GM13977 (cell line): ENCODE data around the gene CDADC1.

Experiments
- DNase-seq: peaks from one replicate; pipeline ENCODE4 v3.0.0; 2012; ENCODE audit warnings: low spot score
- CTCF ChIP-seq: IDR thresholded peaks from 2 replicates; pipeline ENCODE4 v1.5.1; 2012; ENCODE audit warnings: mild to moderate bottlenecking, control low read depth; ENCODE audit not compliant: insufficient read depth; ENCODE audit errors: extremely low read depth, missing control alignments
- in situ Hi-C: fragments of 300-500 bp; cut with MboI; formaldehyde crosslinking; loops from one replicate; pipeline ENCODE4 v1.12.0; 2022; ENCODE audit warnings: low sequenced_read_pairs, low pct_unique_long_range_greater_than_20kb, mixed read lengths, inconsistent platforms; ENCODE audit not compliant: unreplicated experiment

Gene CDADC1

GRCh38 chr13:49259586-49259985 is 11.9 kb downstream of the CDADC1 start:
- in situ Hi-C loops = no loop called here
- no peak for DNase-seq
- no peak for TF ChIP-seq CTCF

- TF ChIP-seq CTCF = no peak
- DNase-seq = no peak
- in situ Hi-C loops = no loop called here
Measured at GRCh38 chr13:49262634-49263033, 14.9 kb downstream of the CDADC1 start.

GRCh38 chr13:49265822-49266221 is 18.1 kb downstream of the CDADC1 start:
- no peak for DNase-seq
- no peak for TF ChIP-seq CTCF
- in situ Hi-C loops = no loop called here

GRCh38 chr13:49271264-49271663 is 23.5 kb downstream of the CDADC1 start:
- no peak for TF ChIP-seq CTCF
- no peak for DNase-seq
- in situ Hi-C loops = no loop called here

- TF ChIP-seq CTCF = no peak
- no peak for DNase-seq
- in situ Hi-C loops = no loop called here
Measured at GRCh38 chr13:49272296-49272695, 24.6 kb downstream of the CDADC1 start.

- in situ Hi-C loops = no loop called here
- no peak for TF ChIP-seq CTCF
- no peak for DNase-seq
Measured at GRCh38 chr13:49278211-49278610, 30.5 kb downstream of the CDADC1 start.

GRCh38 chr13:49279112-49279511 is 31.4 kb downstream of the CDADC1 start:
- in situ Hi-C loops = no loop called here
- DNase-seq = no peak
- TF ChIP-seq CTCF = no peak
